ENCODE measurements around the gene SRGAP2. TPM values are rescaled to one million over a fixed set of nuclear protein-coding genes. Genes with fewer than 3 reads are reported as not detected.
"Not testable (repeated sequence)": the region's sequence is repeated elsewhere in the genome, so short reads cannot be mapped to it uniquely, and the experiment has no call there.

The SRGAP2 gene
- total RNA-seq, 1 donor from 2014 or later = 19.6 TPM

DNA sequence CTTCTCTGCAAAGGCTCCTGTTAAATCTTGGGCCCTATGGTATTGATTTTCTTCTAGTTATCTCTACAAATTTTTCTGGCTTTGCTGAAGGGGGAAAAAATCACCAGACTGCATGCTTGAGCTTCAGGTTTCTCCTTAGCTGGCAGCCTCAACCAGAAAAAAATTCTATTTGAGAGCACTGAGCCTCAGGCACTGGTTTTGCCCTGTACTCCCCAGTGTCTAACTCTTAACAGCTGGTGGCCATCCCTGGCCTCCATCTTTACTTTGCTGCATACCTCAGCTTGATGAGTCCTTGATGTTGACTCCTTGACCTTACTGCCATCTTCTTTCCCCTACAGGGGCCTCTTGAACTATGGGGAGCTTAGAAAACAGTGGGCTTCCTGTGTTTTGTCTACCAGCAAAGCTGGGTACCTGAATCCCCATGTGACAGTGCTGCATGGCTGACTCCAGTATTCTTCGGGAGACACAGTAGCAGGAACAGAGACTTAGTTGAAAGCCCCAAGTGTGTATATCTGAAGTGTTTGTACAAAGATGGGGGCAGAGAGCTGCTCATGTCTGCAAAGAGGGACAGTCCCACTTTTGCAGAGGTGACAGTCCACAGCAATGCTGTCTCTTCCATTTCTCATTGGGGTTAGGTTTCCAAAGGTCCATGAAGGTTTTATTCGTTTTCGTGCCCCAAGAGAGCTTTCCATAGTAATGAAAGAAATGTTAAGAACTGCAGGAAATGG is 31.0 kb downstream of the SRGAP2 start:
- ATAC-seq; intact Hi-C loops (cut with micrococcal nuclease); DNase-seq: not testable (repeated sequence)

DNA sequence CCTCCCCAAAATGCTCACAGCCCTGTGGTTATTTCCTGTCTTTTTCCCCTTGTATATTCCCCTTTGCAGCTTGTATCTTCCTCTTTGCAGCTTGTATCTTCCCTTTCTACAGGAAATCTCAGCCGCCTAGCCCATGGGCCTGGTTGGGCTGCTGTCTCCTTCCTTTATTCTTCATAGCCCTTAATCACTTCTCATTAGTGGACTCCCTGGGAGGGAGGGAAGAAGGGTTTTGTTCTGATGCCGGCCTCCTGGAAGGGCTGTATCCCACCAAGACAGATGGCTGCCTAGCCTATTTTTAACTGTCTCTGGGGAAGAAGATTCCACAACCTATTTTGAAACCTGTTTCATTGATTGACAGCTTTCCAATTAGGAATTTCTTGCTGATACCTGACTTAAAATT is 31.8 kb downstream of the SRGAP2 start:
- DNase-seq; intact Hi-C loops (cut with micrococcal nuclease); ATAC-seq: not testable (repeated sequence)

DNA sequence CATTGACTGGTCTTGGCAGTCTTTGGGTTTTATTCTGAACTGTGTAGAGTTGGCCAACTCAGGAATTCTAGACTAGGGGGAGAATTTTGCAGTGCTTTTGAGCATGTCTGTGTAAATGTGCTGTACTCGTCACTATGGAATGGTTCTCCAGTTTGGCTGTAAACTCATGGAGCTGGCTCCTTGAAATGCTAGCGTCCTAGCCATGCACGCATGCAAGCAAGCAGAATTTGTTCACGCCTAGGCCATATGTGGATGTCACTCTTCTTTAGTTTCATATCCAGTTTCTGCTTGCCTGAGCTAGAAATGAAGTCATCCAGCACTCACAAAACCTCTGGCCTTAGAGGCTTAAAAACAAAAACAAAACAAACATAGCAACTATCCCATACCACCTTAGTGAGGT is 36.9 kb downstream of the SRGAP2 start:
- DNase-seq; intact Hi-C loops (cut with micrococcal nuclease): not testable (repeated sequence)
- ATAC-seq = peak; percentile 32

DNA sequence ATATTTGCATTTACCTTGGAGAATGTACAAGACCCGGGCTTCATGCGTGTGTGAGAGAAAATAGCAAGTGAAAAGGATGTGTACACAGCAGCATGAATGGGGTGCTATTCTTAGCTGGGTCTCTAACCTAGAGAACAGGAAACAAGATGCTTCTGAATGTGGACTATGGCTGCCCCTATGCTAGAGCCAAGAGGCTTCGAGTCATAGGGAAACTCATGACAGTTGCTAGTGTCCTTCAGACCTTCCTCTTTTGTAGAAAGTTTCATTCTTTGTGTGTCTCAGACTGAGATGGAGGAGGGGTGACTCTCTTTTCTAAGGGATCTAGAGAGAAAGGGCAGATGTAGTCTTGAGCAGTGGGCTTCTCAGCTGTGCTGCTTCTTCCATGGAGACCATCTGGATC is 40.0 kb downstream of the SRGAP2 start:
- intact Hi-C loops (cut with micrococcal nuclease); DNase-seq: not testable (repeated sequence)
- ATAC-seq = peak; percentile 78

DNA sequence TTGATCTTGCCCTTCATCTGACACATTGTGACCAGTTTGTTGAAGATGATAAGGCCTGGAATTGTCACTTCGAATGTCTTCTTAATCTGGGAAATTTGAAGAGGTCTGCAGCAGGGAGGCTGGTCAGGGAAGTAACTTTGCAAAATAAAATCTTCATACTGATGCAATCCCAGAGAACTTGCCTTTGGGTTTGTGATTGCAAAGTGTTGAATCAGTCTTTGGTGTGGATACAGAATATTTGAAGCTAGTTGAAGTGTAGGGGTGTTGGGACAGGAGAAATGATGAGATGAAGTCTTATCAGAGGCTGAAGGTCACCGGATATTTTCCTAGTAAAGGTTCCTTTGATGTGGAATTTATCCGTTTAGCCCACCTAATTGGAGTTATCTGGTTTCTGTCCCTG is 42.1 kb downstream of the SRGAP2 start:
- DNase-seq, ATAC-seq: not testable (repeated sequence)

DNA sequence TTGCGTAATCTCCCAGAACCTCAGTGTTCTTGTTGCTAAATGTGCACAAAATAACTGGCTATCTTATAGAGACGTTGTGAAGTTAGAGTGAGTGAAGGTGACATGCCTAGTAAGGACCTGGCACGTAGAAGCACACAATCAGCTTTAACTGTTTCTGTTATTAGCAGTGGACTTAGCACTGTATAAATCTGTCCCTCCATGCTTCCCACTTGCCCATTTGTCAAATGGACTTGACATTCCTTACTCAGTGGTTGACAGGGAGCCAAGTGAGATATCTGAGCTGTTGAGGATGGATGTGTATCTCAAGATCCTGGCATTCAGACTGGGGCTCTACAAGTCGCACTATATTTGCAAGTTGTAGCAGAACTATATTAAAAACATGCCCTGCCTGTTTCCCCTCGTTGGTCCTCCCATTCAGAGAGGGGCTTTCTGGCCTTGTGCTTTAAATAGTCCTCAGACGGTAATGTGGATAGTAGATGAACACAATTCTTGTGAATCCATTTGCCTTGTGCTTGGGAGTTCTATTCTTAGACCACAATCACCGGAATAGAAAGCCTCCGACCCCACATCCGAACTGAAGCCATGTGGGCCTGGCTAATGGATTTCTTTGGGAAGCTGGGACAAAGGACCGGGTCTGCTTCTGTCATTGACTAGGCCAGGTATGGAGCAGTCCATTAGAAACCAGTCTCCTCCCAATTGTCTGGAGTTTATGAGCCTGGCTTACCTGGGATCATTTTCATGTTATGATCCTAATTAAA is 43.0 kb downstream of the SRGAP2 start:
- DNase-seq; intact Hi-C loops (cut with micrococcal nuclease): not testable (repeated sequence)
- ATAC-seq = peak; percentile 71

More for the DNA sequence above, 42.1 kb downstream of the SRGAP2 start:
- intact Hi-C loops (cut with micrococcal nuclease) = not testable (repeated sequence)

DNA sequence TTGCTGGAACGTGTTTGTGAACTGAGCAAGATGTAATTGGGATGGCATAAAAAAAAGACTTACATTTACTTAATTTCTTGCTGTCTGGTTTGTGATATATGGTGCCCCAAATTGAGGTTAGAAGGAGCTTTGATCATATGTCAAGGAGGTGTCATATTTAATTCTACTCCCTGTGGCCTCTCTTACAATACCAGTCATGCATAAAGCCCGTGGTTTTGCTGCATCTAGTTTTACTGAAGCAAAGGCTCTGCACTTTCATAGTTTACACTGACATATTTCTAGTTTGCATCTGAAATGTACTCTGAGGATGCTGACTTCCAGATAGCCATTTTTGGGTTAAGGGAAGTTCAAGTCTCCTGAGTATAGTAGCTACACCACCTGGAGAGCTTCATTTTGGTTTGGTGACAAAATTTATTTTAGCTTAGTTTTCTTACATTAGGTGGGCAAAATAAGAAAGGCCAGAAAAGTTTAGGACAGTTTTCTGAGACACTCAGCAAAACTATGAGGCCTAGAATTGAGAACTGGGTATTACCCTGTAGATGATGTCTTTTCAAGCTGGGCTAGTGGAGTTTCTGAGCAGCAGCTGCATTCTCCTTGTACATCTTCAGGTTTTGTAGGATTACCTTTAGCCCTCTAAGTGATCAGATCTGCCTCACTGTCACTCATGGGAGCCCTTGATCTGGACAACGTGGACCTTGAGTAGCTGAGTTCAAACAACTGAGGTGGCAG is 47.8 kb downstream of the SRGAP2 start:
- DNase-seq; ATAC-seq; intact Hi-C loops (cut with micrococcal nuclease): not testable (repeated sequence)

DNA sequence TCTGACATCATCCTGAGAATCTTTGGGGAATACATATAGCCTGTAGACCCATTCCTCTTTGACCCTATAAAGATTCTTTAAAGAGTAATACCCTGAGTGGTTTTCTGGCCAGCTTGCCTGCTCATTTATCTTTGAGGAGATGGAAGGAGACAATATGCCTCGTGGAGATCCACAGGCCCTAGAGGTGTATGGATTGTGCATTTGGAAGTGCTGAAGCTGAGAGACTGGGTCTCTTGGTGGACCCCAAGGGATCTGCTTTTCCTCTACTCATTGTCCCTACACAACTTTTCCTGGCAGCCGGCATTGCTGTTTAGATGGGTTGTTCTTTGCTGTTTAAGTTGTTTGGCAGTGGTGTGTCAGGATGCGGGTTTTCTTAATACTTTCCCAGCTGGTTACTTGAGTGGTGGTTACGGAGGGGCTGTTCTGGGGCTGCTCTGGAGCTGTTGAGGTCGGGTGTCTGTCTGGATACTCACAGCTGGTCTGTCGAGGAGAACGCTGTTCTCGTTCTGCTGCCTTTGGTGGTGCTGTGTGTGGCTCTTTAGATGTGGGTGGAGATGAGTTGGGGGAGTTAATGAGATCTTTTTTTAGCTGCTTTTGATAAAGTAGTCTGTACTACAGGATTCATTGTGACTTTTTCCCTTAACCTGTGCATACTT is 49.5 kb downstream of the SRGAP2 start:
- intact Hi-C loops (cut with micrococcal nuclease); DNase-seq: not testable (repeated sequence)
- peak; percentile 14 for ATAC-seq

Other genes with a start within 250 kb of the SRGAP2 start
- gene RAB7B, start 200.1 kb upstream of the SRGAP2 start, total RNA-seq = 1.6 TPM
- 0.15 TPM for gene CTSE, start 179.6 kb upstream of the SRGAP2 start, total RNA-seq
- gene RHEX, start 150.4 kb upstream of the SRGAP2 start, total RNA-seq = 1.0 TPM
- not detected for gene AVPR1B, start 86.2 kb upstream of the SRGAP2 start, total RNA-seq
- gene FAM72A, start 702 bp upstream of the SRGAP2 start, total RNA-seq = 1.5 TPM

Data from left ventricle myocardium superior (tissue), 1 donor.